Lung (tissue), 12 donors: ENCODE data around the gene CNTFR. TPM values are rescaled to one million over a fixed set of nuclear protein-coding genes. Genes with fewer than 3 reads are reported as not detected.

Experiments used
- ATAC-seq: fragments of 200-7000 bp; cut with Tn5 transposase; one replicate; pipeline ENCODE4 v1.9.1; 2020; ENCODE audit warnings: moderate number of reproducible peaks; ENCODE audit not compliant: insufficient read depth, low FRiP score
- DNase-seq, 3 donors: peaks; one replicate each; pipeline ENCODE4 v3.0.0-alpha.2; 2013 to 2017
- H3K27ac ChIP-seq, 2 donors: one replicate each; pipeline ENCODE4 v1.5.1; 2013; ENCODE audit warnings: mild to moderate bottlenecking in 2 of 2, moderate library complexity in 2 of 2, control low read depth in 1 of 2, inconsistent platforms in 1 of 2, low read depth in 1 of 2, low read length in 1 of 2
- H3K27me3 ChIP-seq, 3 donors: one replicate each; pipeline ENCODE4 v1.5.1; 2013; ENCODE audit warnings: low read length in 2 of 3; ENCODE audit not compliant: control insufficient read depth in 3 of 3, insufficient read depth in 3 of 3
- H3K36me3 ChIP-seq, 4 donors: one replicate each; pipeline ENCODE4 v1.5.1; 2013; ENCODE audit warnings: low read length in 4 of 4, mild to moderate bottlenecking in 1 of 4, moderate library complexity in 1 of 4; ENCODE audit not compliant: control insufficient read depth in 4 of 4, insufficient read depth in 4 of 4
- H3K4me1 ChIP-seq, 5 donors: one replicate each; pipeline ENCODE4 v1.5.1; 2013; ENCODE audit warnings: low read length in 5 of 5, mild to moderate bottlenecking in 2 of 5, moderate library complexity in 1 of 5; ENCODE audit not compliant: control insufficient read depth in 5 of 5, insufficient read depth in 5 of 5
- H3K4me3 ChIP-seq: one replicate; pipeline ENCODE4 v1.5.1; 2013; ENCODE audit warnings: mild to moderate bottlenecking, control low read depth, moderate library complexity
- H3K9ac ChIP-seq, 2 donors: one replicate each; pipeline ENCODE4 v1.5.1; 2013; ENCODE audit warnings: low read length in 2 of 2, control low read depth in 1 of 2; ENCODE audit not compliant: insufficient read depth in 1 of 2
- H3K9me3 ChIP-seq, 4 donors: one replicate each; pipeline ENCODE4 v1.5.1; 2013; ENCODE audit warnings: low read length in 3 of 4, mild to moderate bottlenecking in 1 of 4, moderate library complexity in 1 of 4; ENCODE audit not compliant: control insufficient read depth in 4 of 4, insufficient read depth in 3 of 4
- CTCF ChIP-seq: IDR thresholded peaks from 2 replicates; pipeline ENCODE4 v1.5.1; 2012; ENCODE audit warnings: mild to moderate bottlenecking; ENCODE audit errors: control extremely low read depth, extremely low read depth
- WGBS, 2 donors: extraction: QIAGEN DNeasy Blood & Tissue Kit; methylation state at CpG; one replicate each; pipeline ENCODE4 v1.1.7; 2013; 5-methylcytosine and 5-hydroxymethylcytosine counted together
- polyA plus RNA-seq, 2 donors: library from polyadenylated mRNA; stranded (reverse); fragments of 200-250 nt; gene quantifications; one replicate each; pipeline ENCODE4 v1.2.1, GENCODE V29; 2013
- total RNA-seq, 2 donors: library from RNA; depleted of rRNA in 1 of 2; stranded (reverse); fragments of >200 nt in 1 of 2; gene quantifications; one replicate each; pipeline ENCODE4 v1.2.1, GENCODE V29; 2014 to 2021
- donor health status: control.
- donor health status: control.
- donor health status: Bipolar disorder and iron deficiency.
- donor health status: healthy.
- donor health status: DM: yes; HTN: yes; CAD: no.

Gene CNTFR
- total and polyA plus RNA-seq, 4 donors, result 0.42 to 3.3 (median 1.3) TPM

DNA sequence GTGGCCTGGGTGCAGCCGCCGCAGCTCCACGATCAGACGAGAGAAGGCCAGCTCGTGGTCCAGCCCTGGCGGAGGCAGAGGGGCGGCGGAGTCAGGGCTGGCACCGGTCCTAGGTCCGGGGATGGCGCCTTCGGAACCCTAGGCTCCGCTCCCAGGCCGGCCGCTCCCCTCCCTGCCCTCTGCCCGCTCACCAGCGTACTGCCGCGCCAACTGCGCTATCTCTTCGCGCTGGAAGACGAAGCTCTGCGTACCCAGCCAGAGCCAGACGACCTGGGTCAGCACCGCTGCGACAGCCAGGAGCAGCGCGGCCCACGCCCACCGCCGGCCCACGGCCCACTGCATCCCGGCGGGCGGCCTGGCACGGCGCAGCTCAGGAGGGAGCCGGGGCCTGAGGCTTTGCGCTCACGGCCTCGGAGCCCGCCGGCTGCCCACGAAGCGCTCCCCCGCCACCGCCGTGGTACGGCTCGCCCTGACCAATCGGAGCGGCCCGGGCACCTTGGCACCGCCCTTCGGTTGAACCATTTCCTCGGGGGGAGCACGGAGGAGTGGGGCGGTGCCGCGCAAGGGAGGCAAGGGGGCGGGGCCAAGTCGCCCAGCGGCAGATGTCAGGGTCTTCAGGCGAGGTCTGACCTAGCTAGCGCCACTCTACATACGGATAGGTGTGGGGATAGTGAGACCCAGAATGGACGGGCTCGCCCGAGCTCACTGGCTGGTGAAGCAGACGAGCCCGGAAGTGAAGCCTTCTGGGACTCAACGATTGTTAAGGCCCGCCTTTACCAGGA lies 48.0 kb upstream of the CNTFR start, which contains the start of gene SIGMAR1:
SIGMAR1 (minus strand) TSS at position 432 of the 782 bp plus-strand sequence; CDS start at position 342, 90 bp downstream.
- peak; percentile 94 to 97 (median 96) for DNase-seq
- Histone ChIP-seq H3K27me3 (no peaks in the 10 kb centered on the region), H3K9ac (peak within 1 kb of the TSS; percentile 28 to 90), H3K27ac (peak within 1 kb of the TSS; percentile 78 to 91), H3K4me1 (peaks cover 0 to 19% (median 7%) of the 10 kb centered on the region in 5 donors), H3K9me3 (no peaks in the 10 kb centered on the region), H3K36me3 (peaks cover 0 to 8% (median 5%) of the 10 kb centered on the region in 4 donors), H3K4me3 (peak within 1 kb of the TSS; percentile 71)
- WGBS, 2 donors, result 0 to 1% methylated on average over 55 to 74 of the region's 74 CpGs
- TF ChIP-seq CTCF, result no peak
- ATAC-seq, result peak; percentile 99

GRCh38 chr9:34636791-34637355 lies 47.3 kb upstream of the CNTFR start:
- peaks cover 0 to 19% (median 7%) of the 10 kb centered on the region in 5 donors for H3K4me1 ChIP-seq
- peaks cover 0 to 5% (median 0%) of the 10 kb centered on the region in 3 donors for H3K27me3 ChIP-seq
- H3K4me3 ChIP-seq, result peak overlapping the region; percentile 71
- DNase-seq, result peak in 1 of 3 donors; percentile 36
- H3K9ac ChIP-seq, result peak overlapping the region in 1 of 2 donors; percentile 55
- WGBS, 2 donors, result 8 to 17% methylated on average over 23 of the region's 23 CpGs
- peak overlapping the region; percentile 78 to 91 for H3K27ac ChIP-seq
- no peak for ATAC-seq
- TF ChIP-seq CTCF, result no peak
- peaks cover 0 to 8% (median 5%) of the 10 kb centered on the region in 4 donors for H3K36me3 ChIP-seq
- no peaks in the 10 kb centered on the region for H3K9me3 ChIP-seq

DNA sequence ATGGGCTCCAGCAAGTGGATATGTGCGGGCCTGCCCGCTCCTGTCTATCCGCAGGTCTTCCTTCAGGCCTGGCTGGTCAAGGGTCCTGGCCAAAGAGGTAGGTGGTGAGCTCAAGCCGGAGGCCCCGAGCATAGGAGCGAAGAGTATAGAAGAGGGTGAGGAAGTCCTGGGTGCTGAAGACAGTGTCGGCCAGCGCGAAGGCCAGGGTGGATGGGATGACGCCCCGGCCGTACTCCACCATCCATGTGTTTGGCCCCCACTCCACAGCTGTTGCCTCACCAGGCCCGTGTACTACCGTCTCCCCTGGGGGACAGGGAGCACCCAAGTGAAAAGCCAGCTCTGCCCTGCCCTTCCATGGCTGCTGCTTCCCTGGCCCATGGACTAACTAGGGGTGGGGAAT lies 46.0 kb upstream of the CNTFR start:
- WGBS, 2 donors, result 89 to 96% methylated on average over 14 of the region's 14 CpGs
- Histone ChIP-seq H3K27me3 (peaks cover 0 to 14% (median 8%) of the 10 kb centered on the region in 3 donors), H3K27ac (no peak overlapping the region), H3K9me3 (no peaks in the 10 kb centered on the region), H3K4me1 (peaks cover 0 to 19% (median 7%) of the 10 kb centered on the region in 5 donors), H3K4me3 (no peak overlapping the region), H3K36me3 (peaks cover 0 to 8% (median 5%) of the 10 kb centered on the region in 4 donors), H3K9ac (no peak overlapping the region)
- ATAC-seq (no peak), DNase-seq (no peak)
- TF ChIP-seq CTCF, result no peak
